ENCODE results near the gene PLPP4.

PLPP4 gene

DNA sequence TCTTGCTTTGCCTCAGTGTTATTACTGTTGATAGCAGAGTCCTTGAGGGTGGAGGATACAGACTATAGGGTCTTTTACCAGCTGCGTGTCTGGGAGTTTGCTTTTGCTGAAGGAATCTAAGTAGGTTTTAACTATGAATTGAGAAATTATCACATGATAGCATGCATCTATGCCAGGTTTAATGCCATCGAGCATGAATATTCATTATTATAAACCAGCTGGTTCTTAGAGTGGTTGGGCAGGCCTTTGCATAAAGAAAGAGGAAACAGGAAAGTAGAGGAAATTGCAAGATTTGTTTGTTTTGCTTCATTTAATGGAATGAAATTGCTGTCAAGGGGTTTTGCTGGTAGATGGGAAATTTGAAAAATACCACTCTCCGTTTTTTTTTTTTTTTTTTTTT is 70.7 kb downstream of the PLPP4 start:
- no peak for DNase-seq

DNA sequence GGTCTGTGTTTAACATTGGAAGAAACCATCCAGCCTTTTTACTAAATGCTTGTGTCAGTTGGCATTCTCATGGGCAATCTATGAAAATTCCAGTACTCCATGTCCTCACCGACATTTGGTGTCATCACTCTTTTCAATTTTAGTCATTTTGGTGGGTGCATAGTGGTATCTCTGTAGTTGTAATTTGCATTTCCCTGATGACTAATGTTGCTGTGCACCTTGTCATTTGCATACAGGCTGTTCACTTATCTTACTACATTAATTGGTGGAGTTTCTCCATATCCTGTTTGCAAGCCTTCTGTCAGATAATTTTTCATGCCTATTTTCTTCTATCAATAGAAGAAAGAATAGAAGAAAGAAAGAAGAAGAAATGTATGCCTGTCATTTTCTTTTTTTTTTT is 73.7 kb downstream of the PLPP4 start:
- no peak for DNase-seq

DNA sequence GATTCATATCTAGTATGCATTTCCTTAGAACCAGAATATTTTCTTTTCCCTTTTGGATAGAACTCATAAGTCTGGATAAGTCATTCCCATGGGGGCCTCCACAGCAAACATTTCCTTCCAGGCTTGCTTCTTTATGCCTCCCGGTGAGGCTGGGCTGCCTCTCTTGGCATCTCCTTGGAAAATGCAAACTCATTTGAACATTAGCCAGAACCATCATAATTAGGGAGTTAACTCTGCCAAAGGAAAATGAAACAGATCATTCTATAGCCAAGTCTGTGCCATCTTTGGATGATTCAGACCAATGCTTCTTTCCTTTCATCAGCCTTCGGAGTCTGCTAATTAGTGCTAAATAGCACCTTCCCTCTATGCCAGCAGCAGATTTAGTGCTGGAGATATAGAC is 81.1 kb downstream of the PLPP4 start:
- DNase-seq = no peak

DNA sequence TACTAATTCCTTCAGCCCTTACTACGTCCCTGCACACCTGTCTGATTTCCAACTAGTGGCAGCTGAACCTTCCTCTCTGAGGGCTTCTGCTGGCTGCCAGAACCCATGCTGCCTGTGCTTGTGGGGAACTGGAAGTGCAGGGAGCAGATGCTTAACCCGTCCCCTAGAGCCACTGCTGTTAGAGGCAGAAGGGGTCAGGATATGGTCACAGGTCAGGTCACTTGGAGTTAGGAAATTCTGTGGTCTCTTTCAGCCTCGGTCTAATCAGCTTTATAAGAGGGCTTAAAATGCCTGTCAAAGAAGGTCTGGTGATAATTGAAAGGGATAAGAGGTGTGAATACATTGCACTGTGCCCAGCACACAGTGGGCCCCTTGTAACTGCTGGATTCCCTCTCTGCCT is 82.0 kb downstream of the PLPP4 start:
- no peak for DNase-seq

DNA sequence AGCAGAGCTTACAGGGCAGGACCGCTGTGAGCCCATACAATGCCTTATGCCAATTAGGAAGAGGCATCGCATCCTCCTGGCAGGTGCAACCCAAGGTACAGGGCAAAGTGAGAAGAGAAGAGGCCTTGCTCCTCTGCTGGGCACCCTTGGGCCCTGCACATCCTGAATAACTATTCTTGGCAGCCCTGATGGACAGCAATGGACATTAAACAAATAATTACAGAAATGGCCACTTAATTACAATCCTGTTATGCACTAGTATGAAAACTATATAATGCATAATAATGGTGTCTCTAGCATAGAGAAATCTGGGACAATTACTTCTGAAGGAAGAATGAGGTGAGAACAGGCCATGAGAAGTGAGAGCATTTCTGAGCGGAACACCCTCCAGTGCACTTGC is 83.5 kb downstream of the PLPP4 start:
- no peak for DNase-seq

DNA sequence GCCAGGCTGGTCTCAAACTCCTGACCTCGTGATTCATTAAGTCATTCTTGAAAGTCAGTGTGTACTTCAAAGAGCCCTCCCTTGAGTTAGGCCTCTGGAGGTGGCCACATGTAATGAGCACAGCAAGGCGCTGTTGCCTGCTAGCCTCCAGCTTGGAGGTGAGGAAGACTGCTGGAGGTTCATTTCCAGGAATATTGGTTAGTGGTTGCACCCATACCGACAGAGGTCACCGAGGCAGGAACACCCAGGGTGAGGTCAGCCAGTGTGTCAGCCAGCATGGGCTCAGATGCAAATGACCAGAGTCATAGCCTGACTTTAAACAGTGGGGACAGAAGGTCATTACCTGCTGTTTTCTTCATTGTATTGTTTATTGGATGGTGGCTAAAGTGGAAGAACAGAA is 85.0 kb downstream of the PLPP4 start:
- DNase-seq = no peak

DNA sequence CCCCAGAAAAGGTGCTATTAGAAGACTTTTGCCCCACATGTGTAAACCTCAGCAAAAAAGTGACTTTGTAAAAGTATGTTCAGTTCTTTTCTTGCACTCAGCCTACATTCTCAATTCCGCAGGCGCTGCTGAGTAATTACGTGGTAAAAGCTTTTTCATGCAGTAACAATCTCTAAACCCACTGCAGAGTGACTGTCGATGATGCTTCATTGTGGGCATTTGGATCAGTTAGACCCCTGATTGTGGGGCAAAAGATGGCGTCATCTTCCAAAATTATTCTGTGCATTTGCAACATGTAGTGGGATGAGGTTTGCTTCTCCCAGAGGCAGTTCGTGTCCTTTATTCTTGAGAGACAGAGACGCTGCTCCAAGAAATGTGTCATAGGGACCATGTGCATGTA is 85.6 kb downstream of the PLPP4 start:
- DNase-seq = no peak

DNA sequence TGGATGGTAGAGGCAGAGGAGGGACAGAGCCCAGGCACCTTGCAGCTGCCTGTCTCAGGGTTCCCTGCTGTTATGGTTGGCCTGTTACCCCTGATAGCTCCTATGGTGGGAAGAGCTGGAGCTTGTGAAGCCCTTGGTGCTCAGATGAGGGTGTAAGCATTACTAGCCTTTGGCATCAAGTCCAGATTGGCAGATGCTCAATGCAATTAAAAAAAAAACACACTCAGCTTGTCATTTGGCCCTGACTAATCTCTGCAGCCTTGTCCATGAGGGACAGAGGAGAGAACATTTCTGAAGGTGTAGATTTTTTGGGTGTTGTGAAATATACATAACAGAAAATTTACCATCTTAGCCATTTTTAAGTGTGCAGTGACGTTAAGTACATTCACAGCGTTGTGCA is 86.3 kb downstream of the PLPP4 start:
- DNase-seq = no peak

DNA sequence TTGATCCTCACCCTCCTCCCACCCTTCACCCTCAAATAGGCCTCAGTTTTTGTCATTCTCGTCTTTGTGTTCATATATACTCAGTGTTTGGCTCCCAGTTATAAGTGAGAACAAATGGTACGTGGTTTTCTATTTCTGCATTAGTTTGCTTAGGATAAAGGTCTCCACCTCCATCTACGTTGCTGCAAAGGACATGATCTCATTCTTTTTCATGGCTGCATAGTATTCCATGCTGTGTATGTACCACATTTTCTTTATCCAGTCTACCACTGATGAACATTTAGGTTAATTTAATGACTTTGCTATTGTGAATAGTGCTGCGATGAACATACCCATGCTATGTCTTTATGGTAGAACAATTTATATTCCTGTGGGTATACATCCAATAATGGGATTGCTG is 91.2 kb downstream of the PLPP4 start:
- no peak for DNase-seq

DNA sequence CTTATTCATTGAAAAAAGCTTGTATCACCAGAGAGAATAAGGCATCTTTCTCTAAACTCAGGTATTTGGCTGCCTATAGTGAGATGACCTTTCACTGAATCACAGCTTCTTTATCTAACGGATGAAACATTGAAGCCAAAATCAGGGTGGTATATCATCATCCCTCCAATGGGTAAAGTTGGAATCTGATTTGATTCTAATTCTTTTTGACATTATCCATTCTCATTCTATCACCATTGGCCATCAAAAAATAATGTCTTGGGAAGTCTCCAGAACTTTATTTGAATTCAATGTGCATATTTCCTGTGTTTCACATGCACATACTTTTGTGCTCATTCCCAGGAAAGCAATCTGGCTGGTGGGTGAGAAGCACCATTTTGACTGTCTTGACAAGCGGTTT is 95.2 kb downstream of the PLPP4 start:
- no peak for DNase-seq

DNA sequence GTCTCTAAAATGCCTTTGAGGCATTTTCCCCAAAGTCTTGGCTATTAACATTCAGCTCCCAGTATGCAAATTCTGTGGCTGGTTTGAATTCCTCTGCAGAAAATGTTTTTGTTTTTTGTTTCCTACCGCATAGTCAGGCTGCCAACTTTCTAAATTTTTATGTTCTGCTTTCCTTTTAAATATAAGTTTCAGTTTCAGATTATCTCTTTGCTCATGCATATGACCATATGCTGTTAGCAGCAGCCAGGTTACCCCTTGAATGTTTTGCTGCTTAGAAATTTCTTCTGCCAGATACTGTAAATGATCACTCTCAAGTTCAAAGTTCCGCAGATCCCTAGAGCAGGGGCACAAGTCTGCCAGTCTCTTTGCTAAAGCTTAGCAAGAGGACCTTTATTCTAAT is 96.9 kb downstream of the PLPP4 start:
- DNase-seq = no peak

DNA sequence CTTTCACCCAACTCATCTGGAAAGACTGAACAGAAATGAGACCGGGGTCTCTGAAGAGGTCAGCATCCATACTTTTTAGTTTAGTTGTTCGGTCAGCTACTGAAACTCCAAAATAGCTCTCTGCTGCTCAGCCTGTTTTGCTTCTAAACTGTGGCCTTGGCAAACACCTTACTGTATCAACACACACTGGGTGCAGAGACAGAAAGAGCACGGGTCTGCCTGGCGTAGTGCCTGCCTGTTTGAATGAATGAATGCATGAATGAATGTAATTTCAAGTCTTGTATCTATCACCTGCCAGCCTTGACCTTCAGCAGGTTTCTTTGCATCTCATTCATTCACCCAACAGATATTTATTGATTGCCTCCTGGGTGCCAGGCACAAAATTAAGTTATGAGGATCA is 98.4 kb downstream of the PLPP4 start:
- DNase-seq = no peak

DNA sequence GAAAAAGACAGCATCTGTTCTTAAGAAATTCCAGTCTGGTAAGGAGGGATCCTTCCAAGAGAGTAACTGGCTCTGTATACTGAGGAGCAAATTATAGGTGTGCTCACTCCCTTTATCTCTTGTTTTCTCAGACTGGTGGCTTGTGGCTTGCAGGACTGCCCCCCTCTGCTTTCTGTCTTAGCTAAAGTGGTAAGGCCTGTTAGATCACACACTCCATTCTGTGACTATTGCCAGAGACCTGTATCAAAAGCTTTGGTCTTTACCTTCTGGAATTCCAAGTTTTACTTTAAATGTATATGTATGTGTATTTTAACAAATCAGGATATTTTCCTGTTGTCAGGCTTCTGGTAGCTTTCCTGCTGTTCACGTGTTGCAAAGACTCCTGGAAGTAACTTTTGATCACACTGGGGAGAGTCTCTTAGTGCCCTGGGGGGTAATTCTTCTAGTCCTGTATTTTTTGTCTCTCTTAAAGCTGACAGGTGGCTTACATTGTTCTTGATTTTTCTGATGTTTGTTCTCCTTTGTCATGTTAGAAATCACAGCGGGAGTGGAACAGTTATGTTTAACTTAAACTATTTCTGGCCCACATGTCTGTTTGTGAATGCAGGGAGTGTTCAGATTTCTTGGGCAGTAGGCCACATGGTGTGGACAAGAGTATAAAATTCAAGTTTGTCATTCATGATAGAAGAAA is 99.0 kb downstream of the PLPP4 start:
- no peak for DNase-seq

DNA sequence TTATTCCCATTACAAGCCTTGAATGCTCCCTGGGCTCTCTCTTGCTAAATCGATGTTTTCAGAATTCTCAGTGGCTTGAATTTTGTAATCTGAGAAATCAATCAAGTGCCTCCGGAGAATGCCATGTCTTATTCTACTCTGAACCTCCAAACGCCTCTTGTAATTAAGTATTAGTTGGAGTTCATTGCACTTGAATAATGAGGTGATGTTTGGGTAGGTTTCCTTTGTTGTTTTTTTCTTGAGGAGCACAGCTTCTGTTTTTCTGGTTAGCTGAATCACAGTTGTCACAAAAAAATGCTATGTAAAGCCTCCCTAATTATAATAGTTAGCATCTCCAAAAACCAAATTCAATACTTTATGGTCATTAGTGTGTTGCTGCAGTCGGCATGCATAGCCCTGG is 100.3 kb downstream of the PLPP4 start:
- DNase-seq = no peak

DNA sequence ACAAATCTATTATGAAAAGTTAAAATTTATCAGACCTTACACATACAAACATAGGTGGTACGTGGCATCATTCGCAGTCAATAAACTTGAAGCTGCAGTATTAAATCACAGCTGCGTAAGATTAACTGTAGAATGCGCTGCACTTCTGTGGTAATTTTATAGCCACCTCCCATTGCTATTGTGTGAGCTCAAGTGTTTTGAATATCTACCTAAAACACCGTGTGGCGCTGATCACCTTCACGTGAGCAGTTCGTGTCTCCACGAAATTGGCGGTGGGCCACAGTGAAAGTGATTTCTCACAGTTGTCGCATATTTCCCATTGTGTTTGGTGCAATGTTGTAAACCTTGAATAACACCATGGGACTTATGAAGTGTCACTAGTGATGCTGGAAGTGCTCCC is 102.8 kb downstream of the PLPP4 start:
- no peak for DNase-seq

DNA sequence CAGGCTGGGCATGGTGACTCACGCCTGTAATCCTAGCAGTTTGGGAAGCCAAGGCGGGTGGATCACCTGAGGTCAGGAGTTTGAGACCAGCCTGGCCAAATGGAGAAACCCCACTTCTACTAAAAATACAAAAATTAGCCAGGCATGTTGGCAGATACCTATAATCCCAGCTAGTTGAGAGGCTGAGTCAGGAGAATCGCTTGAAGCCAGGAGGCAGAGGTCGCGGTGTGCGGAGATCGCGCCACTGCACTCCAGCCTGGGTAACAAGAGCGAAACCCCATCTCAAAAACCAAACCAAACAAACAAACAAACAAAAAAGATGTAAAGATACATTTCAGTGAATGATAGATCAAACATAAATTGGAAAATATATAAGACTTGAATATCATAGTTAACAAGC is 105.9 kb downstream of the PLPP4 start:
- DNase-seq = no peak

DNA sequence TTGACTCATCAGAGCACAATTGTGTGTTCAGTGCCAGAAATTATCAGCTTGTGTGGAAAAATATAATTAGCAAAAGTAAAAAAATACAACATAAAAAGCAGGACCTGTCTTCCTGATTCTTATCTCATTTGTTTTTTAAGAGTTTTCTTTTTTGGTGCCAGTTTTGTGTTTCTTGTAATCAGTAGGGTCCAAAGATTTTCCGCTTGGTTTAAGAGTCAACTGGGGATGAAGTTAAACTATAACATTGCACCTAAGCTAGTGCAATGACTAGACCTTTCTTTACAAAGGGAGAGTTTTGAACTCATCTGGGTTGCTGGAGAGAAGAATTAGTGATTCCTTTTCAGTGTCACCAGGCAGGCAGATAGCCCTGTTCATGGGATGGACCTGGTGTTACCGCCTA is 113.4 kb downstream of the PLPP4 start:
- DNase-seq = no peak

DNA sequence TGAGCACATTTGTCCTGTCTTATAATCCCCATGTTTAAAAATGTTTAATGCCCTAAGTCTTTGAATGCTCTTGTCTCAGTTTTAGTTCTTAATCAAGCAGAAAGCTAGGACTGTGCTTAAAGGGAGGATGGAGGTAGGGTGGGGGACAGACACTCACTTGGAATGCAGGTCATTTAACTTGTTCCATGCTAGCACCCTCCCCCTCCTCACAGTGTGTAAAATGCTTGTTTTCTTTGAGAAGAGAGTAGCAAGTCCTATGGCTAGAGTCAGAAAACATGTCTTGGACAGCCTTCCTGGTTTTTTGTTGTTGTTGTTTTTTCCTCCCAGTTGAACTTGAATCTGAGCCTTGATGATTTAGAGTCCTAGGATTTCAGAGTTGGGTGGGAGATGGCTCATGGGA is 114.2 kb downstream of the PLPP4 start:
- DNase-seq = no peak

DNA sequence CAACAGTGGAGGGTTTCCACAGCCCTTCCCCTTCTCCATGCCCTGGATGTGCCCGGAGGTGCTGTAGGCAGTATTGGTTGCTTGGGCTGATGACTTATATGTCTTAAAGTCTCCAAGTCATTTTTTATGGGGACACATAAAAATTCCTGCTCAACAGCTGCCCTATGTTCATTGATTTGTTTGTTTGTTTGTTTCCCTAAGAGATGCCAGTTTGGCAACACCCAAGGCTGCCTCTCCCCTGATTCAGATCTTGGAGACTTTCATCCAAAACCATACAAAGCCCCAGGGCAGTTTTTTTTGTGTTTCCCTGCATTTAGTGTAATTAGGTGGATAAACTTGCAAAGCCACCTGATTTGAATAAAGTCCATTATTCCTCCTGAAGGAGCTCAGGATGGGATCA is 115.3 kb downstream of the PLPP4 start:
- no peak for DNase-seq

DNA sequence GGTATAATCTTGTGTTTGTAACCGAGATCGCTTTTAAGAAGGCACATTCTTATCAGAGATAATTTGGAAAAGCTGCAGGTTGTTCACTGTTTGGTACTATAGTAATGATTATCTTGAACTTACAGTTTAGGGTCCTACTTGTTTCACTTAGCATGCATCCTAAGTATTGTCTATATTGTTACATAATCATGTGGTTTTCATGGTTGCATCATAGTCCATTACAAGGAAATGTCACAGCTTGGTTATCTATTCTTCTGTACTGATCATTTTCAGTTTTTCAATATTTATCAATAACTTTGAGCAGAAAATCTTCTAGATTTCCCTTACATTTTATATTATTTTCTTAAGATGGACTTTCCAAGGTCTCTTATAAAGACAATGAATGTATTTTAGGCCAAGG is 116.3 kb downstream of the PLPP4 start:
- DNase-seq = no peak

DNA sequence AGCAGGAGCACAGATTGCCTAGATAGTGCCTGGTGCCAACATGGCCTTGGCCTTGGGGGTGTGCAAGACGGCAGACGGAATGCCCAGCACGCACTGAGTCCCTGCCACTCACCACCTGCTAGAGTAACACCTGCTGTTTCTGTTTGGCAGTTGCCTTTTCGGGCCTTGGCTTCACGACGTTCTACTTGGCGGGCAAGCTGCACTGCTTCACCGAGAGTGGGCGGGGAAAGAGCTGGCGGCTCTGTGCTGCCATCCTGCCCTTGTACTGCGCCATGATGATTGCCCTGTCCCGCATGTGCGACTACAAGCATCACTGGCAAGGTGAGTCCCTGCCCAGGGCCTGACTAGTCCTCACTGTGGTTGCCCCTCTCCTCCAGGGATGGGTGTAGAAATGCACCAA is 118.0 kb downstream of the PLPP4 start:
- DNase-seq = no peak

DNA sequence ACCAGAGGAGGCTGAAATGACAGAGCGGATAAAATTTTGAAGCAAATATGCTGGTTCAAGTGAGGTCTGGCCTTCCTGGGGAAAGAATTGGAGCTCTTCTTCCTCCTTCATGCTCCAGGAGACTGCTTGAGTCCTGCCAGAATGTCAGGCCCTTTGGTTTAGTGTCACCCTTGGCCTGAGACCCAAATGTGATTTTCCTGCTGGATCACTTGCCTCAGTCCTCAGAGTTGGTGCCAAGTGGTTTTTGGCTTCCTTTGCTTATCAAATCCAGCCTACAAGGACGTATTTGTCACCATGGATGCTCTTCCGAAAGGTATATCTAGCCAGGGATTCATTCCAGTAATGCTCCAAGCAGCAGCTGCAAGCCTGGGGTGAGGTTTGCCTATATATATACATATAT is 118.4 kb downstream of the PLPP4 start:
- DNase-seq = no peak

DNA sequence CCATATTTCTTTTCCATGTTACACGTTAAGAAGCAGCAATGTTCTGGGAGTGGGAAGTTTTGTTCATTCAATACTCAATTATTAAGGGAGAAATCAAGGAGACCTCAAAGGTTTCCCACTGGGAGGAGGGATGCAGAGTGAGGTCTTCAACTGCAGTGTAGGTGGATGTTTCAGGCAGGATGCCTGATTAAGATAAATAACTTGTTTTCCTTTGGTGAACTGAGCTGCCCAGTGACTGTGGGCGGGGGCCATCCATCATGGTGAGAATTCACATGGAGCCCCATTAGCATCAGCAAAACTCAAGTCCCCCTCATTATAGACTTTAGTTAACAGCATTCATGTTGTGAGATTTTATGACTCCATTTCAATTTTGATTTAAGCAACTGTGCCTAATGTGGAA is 121.1 kb downstream of the PLPP4 start:
- no peak for DNase-seq

DNA sequence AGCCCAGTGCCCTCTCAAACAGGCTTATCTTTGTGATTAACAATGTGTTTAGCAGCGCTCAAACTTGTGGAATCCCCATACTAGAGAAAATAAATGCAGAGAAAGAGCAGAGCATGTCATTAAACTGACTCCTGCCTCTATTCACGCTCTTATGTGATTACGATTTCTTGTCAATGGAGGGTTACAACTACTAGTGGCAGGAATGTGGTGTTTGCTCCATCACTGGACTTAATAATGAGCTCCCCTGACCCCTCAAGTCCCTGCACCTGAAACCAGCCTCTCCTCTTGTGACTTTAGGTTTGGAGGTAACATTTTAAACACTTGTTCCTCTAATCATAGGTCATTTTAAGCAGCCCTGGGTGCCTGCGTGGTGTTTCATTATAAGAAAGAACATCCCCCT is 121.9 kb downstream of the PLPP4 start:
- no peak for DNase-seq

DNA sequence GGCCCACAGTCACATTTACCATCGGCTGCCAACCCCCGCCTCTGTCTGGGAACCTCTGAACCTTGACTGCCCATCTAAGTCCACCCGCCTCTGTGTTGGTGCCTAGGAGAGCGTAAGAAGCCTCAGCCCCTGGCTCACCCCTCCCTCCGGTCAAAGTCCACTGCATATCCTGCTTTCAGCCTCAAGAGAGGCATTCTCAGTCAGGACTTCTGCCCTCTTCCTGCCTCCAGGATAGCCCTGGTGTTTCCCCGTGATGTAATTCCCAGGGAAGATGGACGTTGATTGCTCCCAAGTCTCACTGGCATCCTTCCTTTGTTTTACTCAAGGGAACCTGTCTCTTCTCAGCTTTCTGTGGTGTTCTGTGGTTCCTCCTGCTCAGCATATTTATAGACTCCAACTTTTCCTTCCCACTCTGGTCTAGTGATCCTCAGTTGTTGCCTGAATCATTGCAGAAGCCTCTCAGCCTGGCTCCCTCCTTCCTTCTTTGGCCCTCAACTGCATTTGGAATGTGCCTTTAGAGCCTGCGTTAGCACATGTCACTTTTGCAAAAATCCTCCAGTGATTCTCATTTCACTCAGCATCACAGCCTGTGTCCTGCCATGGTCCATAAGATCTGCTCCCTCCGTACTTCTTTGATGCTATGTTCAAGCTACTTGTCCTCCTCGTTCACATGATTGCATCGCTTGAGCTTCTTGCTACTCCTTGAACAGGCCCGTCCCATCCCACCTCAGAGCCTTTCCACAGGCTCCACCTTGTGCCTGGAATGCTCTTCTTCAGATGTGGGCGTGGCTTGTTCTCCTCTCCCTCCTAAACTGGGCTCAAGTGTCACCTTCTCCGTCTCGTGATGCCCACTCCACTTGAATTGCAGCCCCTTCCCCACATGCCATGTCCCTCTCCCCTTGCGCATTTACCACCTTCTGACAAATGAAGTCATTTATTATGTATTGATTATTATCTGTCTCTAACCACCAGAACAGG is 124.2 kb downstream of the PLPP4 start:
- DNase-seq = no peak

All from NCI-H187 (cell line).